B cell (primary cell): ENCODE results near the gene FGF4. TPM values are rescaled to one million over a fixed set of nuclear protein-coding genes. Genes with fewer than 3 reads are reported as not detected.

Experiments
- ATAC-seq: fragments of 200-7000 bp; cut with Tn5 transposase; one replicate; pipeline ENCODE4 v1.10.0; 2021; ENCODE audit warnings: low read depth, mild to moderate bottlenecking, moderate number of reproducible peaks, moderate library complexity
- CTCF ChIA-PET: fragments of 350-600 bp; sonication (Branson Sonifier 250); formaldehyde crosslinking; loops from one replicate; lab custom pipeline; 2021; ENCODE audit warnings: antibody characterized with exemption, inconsistent platforms; lab: Charles Lee
- POLR2A ChIA-PET: fragments of 350-600 bp; sonication (Branson Sonifier 250); formaldehyde crosslinking; loops from one replicate; lab custom pipeline; 2021; ENCODE audit warnings: antibody characterized with exemption; lab: Charles Lee
- DNase-seq: peaks from one replicate; pipeline ENCODE4 v3.0.0; 2013
- H2AFZ ChIP-seq: 2 replicates; pipeline ENCODE4 v1.6.1; 2012; ENCODE audit warnings: mild to moderate bottlenecking, low read depth, low read length; ENCODE audit not compliant: insufficient read depth, poor library complexity, severe bottlenecking
- H3K27ac ChIP-seq, 2 donors: 1 replicate in 1 of 2; 2 replicates in 1 of 2; pipeline ENCODE4 v1.5.1; 2012 to 2013; ENCODE audit warnings: low read length in 2 of 2, mild to moderate bottlenecking in 2 of 2, moderate library complexity in 1 of 2
- H3K27me3 ChIP-seq, 4 experiments: fragments of 200-600 bp in 1 of 4; sonication (generic) in 1 of 4; replicated peaks in 1 of 4; 1 replicate in 2 of 4; 2 replicates in 2 of 4; pipeline versions ENCODE4 v1.6.1 to v1.7.0; 2013 to 2016; ENCODE audit warnings: low read length in 3 of 4, mild to moderate bottlenecking in 2 of 4, mixed read lengths in 1 of 4, moderate library complexity in 1 of 4; ENCODE audit not compliant: insufficient read depth in 4 of 4, control insufficient read depth in 3 of 4; ENCODE audit errors: control extremely low read depth in 1 of 4
- H3K36me3 ChIP-seq, 2 experiments: replicated peaks in 1 of 2; 1 replicate in 1 of 2; 2 replicates in 1 of 2; pipeline versions ENCODE4 v1.6.1 to v1.7.1; 2013; ENCODE audit warnings: low read length in 1 of 2; ENCODE audit not compliant: insufficient read depth in 2 of 2, control insufficient read depth in 1 of 2; ENCODE audit errors: control extremely low read depth in 1 of 2, extremely low read depth in 1 of 2
- H3K4me1 ChIP-seq, 2 donors: fragments of 200-600 bp in 1 of 2; sonication (generic) in 1 of 2; 1 replicate in 1 of 2; 2 replicates in 1 of 2; pipeline versions ENCODE4 v1.5.1 to v1.6.1; 2013 to 2017; ENCODE audit warnings: low read length in 2 of 2; ENCODE audit not compliant: control insufficient read depth in 2 of 2, insufficient read depth in 2 of 2
- H3K4me2 ChIP-seq: replicated peaks from 2 replicates; pipeline ENCODE3; 2012; ENCODE audit warnings: mild to moderate bottlenecking, low read depth, low read length; ENCODE audit not compliant: poor library complexity, severe bottlenecking
- H3K4me3 ChIP-seq, 5 experiments: fragments of 200-600 bp in 1 of 5; sonication (generic) in 1 of 5; 1 replicate in 3 of 5; 2 replicates in 2 of 5; pipeline versions ENCODE4 v1.5.1 to v1.7.0; 2011 to 2016; ENCODE audit warnings: low read length in 4 of 5, mild to moderate bottlenecking in 4 of 5, low read depth in 2 of 5, control low read depth in 1 of 5, moderate library complexity in 1 of 5; ENCODE audit not compliant: insufficient read depth in 1 of 5; ENCODE audit errors: control extremely low read depth in 1 of 5, extremely low read depth in 1 of 5
- H3K79me2 ChIP-seq: fragments of 200-600 bp; sonication (generic); one replicate; pipeline ENCODE4 v1.6.0; 2016; ENCODE audit warnings: low read length; ENCODE audit not compliant: control insufficient read depth, insufficient read depth
- H3K9ac ChIP-seq: fragments of 200-600 bp; sonication (generic); 2 replicates; pipeline ENCODE4 v1.6.1; 2017; ENCODE audit warnings: mild to moderate bottlenecking, low read length, moderate library complexity
- H3K9me3 ChIP-seq, 3 donors: one replicate each; pipeline versions ENCODE4 v1.6.1 to v1.7.1; 2013; ENCODE audit warnings: low read length in 2 of 3; ENCODE audit not compliant: control insufficient read depth in 2 of 3, insufficient read depth in 1 of 3; ENCODE audit errors: control extremely low read depth in 1 of 3
- H4K20me1 ChIP-seq: 2 replicates; pipeline ENCODE4 v1.6.0; 2012; ENCODE audit warnings: mild to moderate bottlenecking, low read length; ENCODE audit not compliant: insufficient read depth, control insufficient read depth, poor library complexity, severe bottlenecking
- H3K27ac Mint-ChIP-seq: one replicate; pipeline ENCODE4 v1.8.0; 2021; ENCODE audit warnings: mixed read lengths
- H3K27me3 Mint-ChIP-seq: one replicate; pipeline ENCODE4 v1.8.0; 2021; ENCODE audit warnings: mixed read lengths
- H3K4me1 Mint-ChIP-seq: one replicate; pipeline ENCODE4 v1.8.0; 2021; ENCODE audit warnings: mixed read lengths
- H3K4me3 Mint-ChIP-seq: one replicate; pipeline ENCODE4 v1.8.0; 2021; ENCODE audit warnings: mixed read lengths
- H3K9me3 Mint-ChIP-seq: one replicate; pipeline ENCODE4 v1.8.0; 2022; ENCODE audit warnings: mixed read lengths; ENCODE audit not compliant: insufficient read depth
- EZH2 ChIP-seq: IDR thresholded peaks from 2 replicates; pipeline ENCODE4 v1.6.1; 2012; ENCODE audit warnings: borderline replicate concordance, low read depth, mild to moderate bottlenecking, moderate library complexity, low read length; ENCODE audit not compliant: insufficient read depth, poor library complexity, severe bottlenecking
- WGBS: methylation state at CpG from one replicate; pipeline ENCODE4 v1.1.5; 2013; ENCODE audit warnings: missing lambda C conversion rate; ENCODE audit not compliant: insufficient coverage; 5-methylcytosine and 5-hydroxymethylcytosine counted together
- intact Hi-C: fragments of 100-400 bp; cut with micrococcal nuclease; formaldehyde crosslinking; loops from one replicate; pipeline ENCODE4 v1.10.0; 2022
- polyA plus RNA-seq: library from polyadenylated mRNA; depleted of rRNA; stranded (reverse); fragments of >200 nt; gene quantifications from 2 replicates; pipeline ENCODE4 v1.2.3, GENCODE V29; 2012
- total RNA-seq, 2 donors: library from RNA; stranded (reverse); fragments of 120-200 nt in 1 of 2; gene quantifications; 1 replicate in 1 of 2; 2 replicates in 1 of 2; pipeline versions ENCODE4 v1.2.3 to v1.2.4, GENCODE V29; 2013 to 2022
- TF ChIP-seq, protein P1 (sequence below): fragments of 200-600 bp; IDR thresholded peaks from one replicate; pipeline ENCODE4 v1.8.0; 2022; ENCODE audit warnings: antibody characterized with exemption, mild to moderate bottlenecking

The FGF4 gene
- total and polyA plus RNA-seq, 2 donors (not counting 1 experiment from before 2014, with no cell fraction given): not detected

DNA sequence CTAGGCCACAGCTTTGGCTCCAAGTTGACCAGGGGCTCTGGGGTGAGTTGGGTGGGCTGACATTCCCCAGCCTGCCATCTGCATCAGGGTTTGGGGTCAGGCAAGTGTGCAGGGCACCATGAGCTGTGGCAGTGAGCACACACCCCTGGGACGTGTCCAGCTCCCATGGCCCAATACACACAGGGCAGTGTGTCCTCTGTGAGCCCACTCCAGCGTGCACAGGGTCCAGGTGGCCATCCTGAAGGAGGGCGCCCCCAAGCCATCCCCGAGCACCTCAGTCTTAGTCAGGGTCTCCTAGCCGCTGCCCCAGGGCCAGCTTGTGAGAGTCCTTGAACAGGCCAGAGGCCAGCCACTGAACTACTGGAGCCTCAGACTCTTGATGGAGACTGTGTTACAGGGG lies 45.3 kb upstream of the FGF4 start:
- Mint-ChIP-seq H3K27me3 (peaks cover 32% of the 10 kb centered on the region), H3K27ac (no peak overlapping the region)

DNA sequence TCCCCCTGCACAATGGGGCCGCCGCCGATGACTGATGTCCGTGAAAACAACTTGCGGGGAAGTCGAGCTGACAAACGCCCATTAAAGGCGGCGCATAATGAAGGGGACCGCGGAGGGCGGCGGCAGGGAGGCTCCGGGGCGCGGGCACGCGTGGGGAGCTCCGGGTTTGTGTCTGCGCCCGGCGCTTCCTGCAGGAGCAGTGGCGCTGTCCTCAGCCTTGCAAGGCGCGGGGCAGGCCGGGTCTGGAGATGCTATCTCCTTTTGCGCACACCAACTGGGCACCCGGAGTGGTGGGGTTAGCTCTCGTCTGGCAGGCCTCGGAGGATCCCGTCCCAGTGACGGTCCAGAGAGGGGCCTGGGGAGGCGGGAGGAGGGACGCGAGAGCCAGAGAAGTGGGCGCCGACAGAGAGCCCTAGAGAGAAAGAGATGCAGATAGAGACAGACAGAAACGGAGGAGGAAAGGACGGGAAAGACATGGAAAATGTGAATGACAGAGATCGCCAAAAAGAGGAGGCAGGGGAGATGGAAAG lies 44.5 kb upstream of the FGF4 start:
- H3K36me3 ChIP-seq: no peaks in the 10 kb centered on the region
- Mint-ChIP-seq H3K27me3 (peaks cover 34% of the 10 kb centered on the region), H3K27ac (no peak overlapping the region), H3K9me3 (no peaks in the 10 kb centered on the region), H3K4me3 (no peak overlapping the region), H3K4me1 (no peaks in the 10 kb centered on the region)
- TF ChIP-seq, protein P1, sequence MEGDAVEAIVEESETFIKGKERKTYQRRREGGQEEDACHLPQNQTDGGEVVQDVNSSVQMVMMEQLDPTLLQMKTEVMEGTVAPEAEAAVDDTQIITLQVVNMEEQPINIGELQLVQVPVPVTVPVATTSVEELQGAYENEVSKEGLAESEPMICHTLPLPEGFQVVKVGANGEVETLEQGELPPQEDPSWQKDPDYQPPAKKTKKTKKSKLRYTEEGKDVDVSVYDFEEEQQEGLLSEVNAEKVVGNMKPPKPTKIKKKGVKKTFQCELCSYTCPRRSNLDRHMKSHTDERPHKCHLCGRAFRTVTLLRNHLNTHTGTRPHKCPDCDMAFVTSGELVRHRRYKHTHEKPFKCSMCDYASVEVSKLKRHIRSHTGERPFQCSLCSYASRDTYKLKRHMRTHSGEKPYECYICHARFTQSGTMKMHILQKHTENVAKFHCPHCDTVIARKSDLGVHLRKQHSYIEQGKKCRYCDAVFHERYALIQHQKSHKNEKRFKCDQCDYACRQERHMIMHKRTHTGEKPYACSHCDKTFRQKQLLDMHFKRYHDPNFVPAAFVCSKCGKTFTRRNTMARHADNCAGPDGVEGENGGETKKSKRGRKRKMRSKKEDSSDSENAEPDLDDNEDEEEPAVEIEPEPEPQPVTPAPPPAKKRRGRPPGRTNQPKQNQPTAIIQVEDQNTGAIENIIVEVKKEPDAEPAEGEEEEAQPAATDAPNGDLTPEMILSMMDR: no peak
- no peak for TF ChIP-seq EZH2
- H3K4me2 ChIP-seq: no peak overlapping the region
- no peaks in the 10 kb centered on the region for H3K4me1 ChIP-seq
- peaks cover 0 to 28% (median 2%) of the 10 kb centered on the region in 4 experiments for H3K27me3 ChIP-seq
- no peak overlapping the region for H3K4me3 ChIP-seq
- no peak overlapping the region for H2AFZ ChIP-seq
- ATAC-seq: no peak
- DNase-seq: no peak
- no peaks in the 10 kb centered on the region for H3K79me2 ChIP-seq
- ChIA-PET CTCF (no interaction called here), POLR2A (no interaction called here)
- intact Hi-C loops: no loop called here
- no peak overlapping the region for H3K27ac ChIP-seq
- no peak overlapping the region for H3K9ac ChIP-seq
- peaks cover 0 to 7% (median 0%) of the 10 kb centered on the region in 3 donors for H3K9me3 ChIP-seq
- WGBS: 8% methylated on average over 40 of the region's 40 CpGs
- H4K20me1 ChIP-seq: no peaks in the 10 kb centered on the region

More for the DNA sequence above, 45.3 kb upstream of the FGF4 start:
- no peak for DNase-seq
- H3K27ac ChIP-seq: no peak overlapping the region
- no peaks in the 10 kb centered on the region for H3K4me1 ChIP-seq
- intact Hi-C loops: no loop called here
- WGBS: 83% methylated on average over 5 of the region's 5 CpGs
- H3K4me3 Mint-ChIP-seq: no peak overlapping the region
- peaks cover 0 to 5% (median 0%) of the 10 kb centered on the region in 3 donors for H3K9me3 ChIP-seq
- H3K36me3 ChIP-seq: no peaks in the 10 kb centered on the region
- no peaks in the 10 kb centered on the region for H3K4me1 Mint-ChIP-seq
- no peaks in the 10 kb centered on the region for H4K20me1 ChIP-seq
- no peak overlapping the region for H3K9ac ChIP-seq
- H3K79me2 ChIP-seq: no peaks in the 10 kb centered on the region
- ATAC-seq: no peak
- H3K4me3 ChIP-seq: no peak overlapping the region
- no peak overlapping the region for H3K4me2 ChIP-seq
- peaks cover 0 to 26% (median 2%) of the 10 kb centered on the region in 4 experiments for H3K27me3 ChIP-seq
- CTCF ChIA-PET: no interaction called here
- H2AFZ ChIP-seq: no peak overlapping the region
- TF ChIP-seq EZH2: no peak
- TF ChIP-seq, protein P1: no peak
- no peaks in the 10 kb centered on the region for H3K9me3 Mint-ChIP-seq
- POLR2A ChIA-PET: no interaction called here
